Loucy (cell line): Measurements from ENCODE around the gene WFDC11.

Experiments used
- EZH2phosphoT487 ChIP-seq: fragments of 200-600 bp; IDR thresholded peaks from 2 replicates; pipeline ENCODE4 v1.6.1; 2018; ENCODE audit warnings: antibody characterized with exemption, mild to moderate bottlenecking, moderate library complexity, borderline replicate concordance
- TF ChIP-seq, protein P1 (sequence below): fragments of 200-600 bp; sonication (generic); conservative IDR thresholded peaks from 2 replicates; pipeline ENCODE4 v1.5.1; 2014; ENCODE audit warnings: mild to moderate bottlenecking, antibody characterized with exemption, low read length

- TF ChIP-seq, protein P1, sequence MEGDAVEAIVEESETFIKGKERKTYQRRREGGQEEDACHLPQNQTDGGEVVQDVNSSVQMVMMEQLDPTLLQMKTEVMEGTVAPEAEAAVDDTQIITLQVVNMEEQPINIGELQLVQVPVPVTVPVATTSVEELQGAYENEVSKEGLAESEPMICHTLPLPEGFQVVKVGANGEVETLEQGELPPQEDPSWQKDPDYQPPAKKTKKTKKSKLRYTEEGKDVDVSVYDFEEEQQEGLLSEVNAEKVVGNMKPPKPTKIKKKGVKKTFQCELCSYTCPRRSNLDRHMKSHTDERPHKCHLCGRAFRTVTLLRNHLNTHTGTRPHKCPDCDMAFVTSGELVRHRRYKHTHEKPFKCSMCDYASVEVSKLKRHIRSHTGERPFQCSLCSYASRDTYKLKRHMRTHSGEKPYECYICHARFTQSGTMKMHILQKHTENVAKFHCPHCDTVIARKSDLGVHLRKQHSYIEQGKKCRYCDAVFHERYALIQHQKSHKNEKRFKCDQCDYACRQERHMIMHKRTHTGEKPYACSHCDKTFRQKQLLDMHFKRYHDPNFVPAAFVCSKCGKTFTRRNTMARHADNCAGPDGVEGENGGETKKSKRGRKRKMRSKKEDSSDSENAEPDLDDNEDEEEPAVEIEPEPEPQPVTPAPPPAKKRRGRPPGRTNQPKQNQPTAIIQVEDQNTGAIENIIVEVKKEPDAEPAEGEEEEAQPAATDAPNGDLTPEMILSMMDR = no peak
- no peak for TF ChIP-seq EZH2phosphoT487
These were observed 31.8 kb upstream of the WFDC11 start, which contains the start of gene WFDC13 for GRCh38 chr20:45701873-45702272.
